OCI-LY1 (cell line): Measurements from ENCODE around the gene NAA10.
A peak's percentile ranks its signal among the peaks of the same experiment; 100 is the strongest.

Experiments
- H2AFZ ChIP-seq: fragments of 200-600 bp; sonication (generic), shearing (Covaris generic); 2 replicates; pipeline ENCODE4 v1.6.0; 2014; ENCODE audit warnings: antibody characterized with exemption, mild to moderate bottlenecking, low read length
- H3F3A ChIP-seq: fragments of 200-600 bp; sonication (generic), shearing (Covaris generic); 2 replicates; pipeline ENCODE4 v1.6.0; 2014; ENCODE audit warnings: mild to moderate bottlenecking, antibody characterized with exemption, low read length, moderate library complexity; ENCODE audit not compliant: insufficient read depth
- H3K27ac ChIP-seq: fragments of 200-600 bp; sonication (generic); 2 replicates; pipeline ENCODE4 v1.5.1; 2014; ENCODE audit warnings: low read length, mixed run types, mild to moderate bottlenecking, low read depth; ENCODE audit not compliant: poor library complexity, severe bottlenecking
- H3K27me3 ChIP-seq: fragments of 200-600 bp; sonication (generic); 2 replicates; pipeline ENCODE4 v1.6.0; 2014; ENCODE audit warnings: antibody characterized with exemption, mild to moderate bottlenecking, low read length, moderate library complexity; ENCODE audit not compliant: insufficient read depth
- H3K36me3 ChIP-seq: fragments of 200-600 bp; sonication (generic); 2 replicates; pipeline ENCODE4 v1.6.1; 2014; ENCODE audit warnings: mild to moderate bottlenecking, antibody characterized with exemption, low read length, moderate library complexity, mixed read lengths; ENCODE audit not compliant: insufficient read depth
- H3K4me1 ChIP-seq: fragments of 200-600 bp; sonication (generic); 2 replicates; pipeline ENCODE4 v1.5.1; 2014; ENCODE audit warnings: mild to moderate bottlenecking, low read length, moderate library complexity; ENCODE audit not compliant: insufficient read depth, severe bottlenecking
- H3K4me2 ChIP-seq: fragments of 200-600 bp; sonication (generic), shearing (Covaris generic); 2 replicates; pipeline ENCODE4 v1.6.1; 2014; ENCODE audit warnings: low read length
- H3K4me3 ChIP-seq: fragments of 200-600 bp; sonication (generic); 2 replicates; pipeline ENCODE4 v1.5.1; 2014; ENCODE audit warnings: low read length, low read depth, mild to moderate bottlenecking, mixed read lengths; ENCODE audit not compliant: poor library complexity, severe bottlenecking
- H3K79me2 ChIP-seq: fragments of 200-600 bp; shearing (Covaris generic); 2 replicates; pipeline ENCODE4 v1.6.1; 2016; ENCODE audit warnings: mixed run types, low read length, mixed read lengths; ENCODE audit not compliant: insufficient read depth
- H3K9ac ChIP-seq: fragments of 200-600 bp; sonication (generic), shearing (Covaris generic); 2 replicates; pipeline ENCODE4 v1.6.1; 2014; ENCODE audit warnings: mild to moderate bottlenecking, low read length, mixed read lengths
- H3K9me2 ChIP-seq: fragments of 200-600 bp; sonication (generic), shearing (Covaris generic); 2 replicates; pipeline ENCODE4 v1.6.1; 2014; ENCODE audit warnings: low read depth, mild to moderate bottlenecking, low read length, mixed read lengths
- H3K9me3 ChIP-seq: fragments of 200-600 bp; shearing (Covaris generic); 2 replicates; pipeline ENCODE4 v1.6.1; 2014; ENCODE audit warnings: low read length, mixed read lengths
- H4K20me1 ChIP-seq: fragments of 200-600 bp; sonication (generic), shearing (Covaris generic); 2 replicates; pipeline ENCODE4 v1.6.0; 2016; ENCODE audit warnings: mild to moderate bottlenecking, low read length; ENCODE audit not compliant: insufficient read depth
- EZH2 ChIP-seq: fragments of 200-600 bp; sonication (generic), shearing (Covaris generic); IDR thresholded peaks from 2 replicates; pipeline ENCODE4 v1.8.0; 2017; ENCODE audit warnings: borderline replicate concordance, mixed run types, mild to moderate bottlenecking, antibody characterized with exemption, low read length, moderate library complexity, mixed read lengths
- TF ChIP-seq, protein P1 (sequence below): fragments of 200-600 bp; sonication (generic), shearing (Covaris generic); IDR thresholded peaks from 2 replicates; pipeline ENCODE4 v1.5.1; 2017; ENCODE audit warnings: mild to moderate bottlenecking, antibody characterized with exemption, low read length, moderate library complexity, mixed read lengths

The NAA10 gene

DNA sequence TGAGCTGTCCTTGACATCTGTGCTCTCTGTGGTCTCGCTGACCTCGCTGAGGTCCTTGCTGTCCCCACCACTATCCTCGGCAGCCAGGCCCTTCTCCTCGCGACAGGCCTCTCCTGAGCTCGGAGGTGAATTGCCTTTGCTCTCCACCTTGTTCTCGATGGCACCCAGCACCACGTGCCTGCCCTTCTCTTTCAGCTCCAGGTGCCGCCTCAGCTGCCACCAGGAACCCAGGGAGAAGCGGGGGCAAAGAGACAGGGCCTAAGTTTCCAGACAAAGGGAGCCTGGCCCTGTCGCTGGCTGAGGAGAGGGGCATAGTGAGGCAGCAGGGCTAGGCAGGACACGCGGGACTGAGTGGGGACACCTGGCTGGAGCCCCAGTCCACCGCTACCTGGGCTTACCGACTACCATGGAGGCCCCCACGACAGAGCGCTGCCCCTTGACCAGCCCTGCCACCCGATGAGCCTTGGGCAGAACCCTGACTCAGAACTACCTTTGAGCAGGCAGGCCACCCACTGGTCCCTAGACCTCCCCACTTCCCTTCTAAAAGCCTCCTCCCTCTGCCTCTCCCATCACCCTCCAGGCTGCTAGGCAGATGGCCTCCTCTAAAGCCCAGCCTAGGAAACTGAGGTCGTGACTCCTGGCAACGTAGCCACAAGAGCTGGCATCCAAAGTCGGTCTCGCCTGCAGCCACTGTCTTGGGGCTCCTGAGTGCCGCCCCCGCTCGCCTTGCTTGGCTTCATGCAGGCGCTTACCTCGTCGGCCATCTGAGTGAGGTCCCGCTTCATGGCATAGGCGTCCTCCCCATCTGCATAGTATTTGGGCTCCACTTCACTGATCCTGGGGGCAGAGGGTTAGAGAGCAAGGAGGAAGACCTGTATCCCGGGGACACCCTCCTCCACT is 4.6 kb downstream of the NAA10 start:
- TF ChIP-seq, protein P1, sequence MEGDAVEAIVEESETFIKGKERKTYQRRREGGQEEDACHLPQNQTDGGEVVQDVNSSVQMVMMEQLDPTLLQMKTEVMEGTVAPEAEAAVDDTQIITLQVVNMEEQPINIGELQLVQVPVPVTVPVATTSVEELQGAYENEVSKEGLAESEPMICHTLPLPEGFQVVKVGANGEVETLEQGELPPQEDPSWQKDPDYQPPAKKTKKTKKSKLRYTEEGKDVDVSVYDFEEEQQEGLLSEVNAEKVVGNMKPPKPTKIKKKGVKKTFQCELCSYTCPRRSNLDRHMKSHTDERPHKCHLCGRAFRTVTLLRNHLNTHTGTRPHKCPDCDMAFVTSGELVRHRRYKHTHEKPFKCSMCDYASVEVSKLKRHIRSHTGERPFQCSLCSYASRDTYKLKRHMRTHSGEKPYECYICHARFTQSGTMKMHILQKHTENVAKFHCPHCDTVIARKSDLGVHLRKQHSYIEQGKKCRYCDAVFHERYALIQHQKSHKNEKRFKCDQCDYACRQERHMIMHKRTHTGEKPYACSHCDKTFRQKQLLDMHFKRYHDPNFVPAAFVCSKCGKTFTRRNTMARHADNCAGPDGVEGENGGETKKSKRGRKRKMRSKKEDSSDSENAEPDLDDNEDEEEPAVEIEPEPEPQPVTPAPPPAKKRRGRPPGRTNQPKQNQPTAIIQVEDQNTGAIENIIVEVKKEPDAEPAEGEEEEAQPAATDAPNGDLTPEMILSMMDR = no peak
- Histone ChIP-seq H3K27me3 (no peaks in the 10 kb centered on the region), H3K9ac (peak overlapping the region; percentile 47; the same call in 1 of the 2 replicates), H3K9me2 (no peaks in the 10 kb centered on the region), H4K20me1 (no peaks in the 10 kb centered on the region), H2AFZ (no peak overlapping the region), H3K79me2 (no peaks in the 10 kb centered on the region), H3K4me1 (peaks cover 41% of the 10 kb centered on the region), H3K4me3 (no peak overlapping the region), H3K27ac (peak overlapping the region; percentile 79), H3F3A (no peaks in the 10 kb centered on the region), H3K4me2 (peak overlapping the region; percentile 73; the same call in 1 of the 2 replicates), H3K36me3 (peaks cover 31% of the 10 kb centered on the region; the same call in 1 of the 2 replicates), H3K9me3 (no peaks in the 10 kb centered on the region)

DNA sequence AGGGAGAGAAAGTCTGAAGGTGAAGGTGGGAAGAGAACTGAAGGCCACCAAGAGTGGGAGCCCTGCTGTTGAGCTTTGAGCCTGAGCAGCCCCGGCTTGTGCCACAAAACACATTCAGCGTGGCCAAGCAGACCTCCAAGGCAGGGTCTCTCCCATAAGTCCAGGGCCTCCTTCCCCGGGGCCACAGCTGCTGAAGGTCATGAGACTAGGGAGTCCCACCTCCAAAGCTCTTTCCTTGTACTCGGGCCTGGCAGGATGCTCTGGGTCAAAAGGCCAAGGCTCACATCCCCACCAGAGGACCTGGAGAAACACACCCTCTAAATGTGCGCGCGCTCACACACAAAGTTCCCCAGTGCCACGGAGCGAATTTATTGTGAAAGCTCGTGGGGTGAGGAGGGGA is 5.3 kb downstream of the NAA10 start:
- Histone ChIP-seq H3K9ac (peak overlapping the region; percentile 47), H3F3A (no peaks in the 10 kb centered on the region), H2AFZ (no peak overlapping the region), H3K9me3 (no peaks in the 10 kb centered on the region), H3K4me2 (peak overlapping the region; percentile 73), H3K9me2 (no peaks in the 10 kb centered on the region), H3K79me2 (no peaks in the 10 kb centered on the region), H3K27me3 (no peaks in the 10 kb centered on the region), H3K4me1 (peaks cover 48% of the 10 kb centered on the region), H3K4me3 (peak overlapping the region; percentile 59), H3K36me3 (peaks cover 31% of the 10 kb centered on the region; the same call in 1 of the 2 replicates), H4K20me1 (no peaks in the 10 kb centered on the region), H3K27ac (peak overlapping the region; percentile 79)
- TF ChIP-seq, protein P1 = no peak
- TF ChIP-seq EZH2 = no peak

DNA sequence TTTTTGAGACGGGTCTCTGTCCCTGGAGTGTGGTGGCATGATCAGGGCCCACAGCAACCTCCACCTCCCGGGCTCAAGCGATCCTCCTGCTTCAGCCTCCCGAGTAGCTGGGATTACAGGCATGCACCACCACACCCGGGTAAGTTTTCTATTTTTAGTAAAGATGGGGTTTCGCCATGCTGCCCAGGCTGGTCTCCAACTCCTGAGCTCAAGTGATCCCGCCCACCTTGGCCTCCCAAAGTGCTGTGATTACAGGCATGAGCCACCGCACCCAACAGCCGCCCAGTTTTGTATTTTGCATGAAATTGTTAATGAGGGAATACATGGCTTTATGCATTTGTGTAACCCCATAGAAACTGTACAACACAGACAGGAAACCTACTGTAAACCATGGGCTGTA is 6.0 kb downstream of the NAA10 start:
- peak overlapping the region; percentile 79 for H3K27ac ChIP-seq
- no peaks in the 10 kb centered on the region for H3K79me2 ChIP-seq
- H3K27me3 ChIP-seq = no peaks in the 10 kb centered on the region
- no peak overlapping the region for H2AFZ ChIP-seq
- peak overlapping the region; percentile 73 for H3K4me2 ChIP-seq
- H3K4me3 ChIP-seq = peak overlapping the region; percentile 59
- H3K9me2 ChIP-seq = no peaks in the 10 kb centered on the region
- peaks cover 51% of the 10 kb centered on the region for H3K4me1 ChIP-seq
- H3K9me3 ChIP-seq = no peaks in the 10 kb centered on the region
- TF ChIP-seq, protein P1 = no peak
- no peak for TF ChIP-seq EZH2
- peaks cover 31% of the 10 kb centered on the region; the same call in 1 of the 2 replicates for H3K36me3 ChIP-seq
- no peaks in the 10 kb centered on the region for H3F3A ChIP-seq
- peak overlapping the region; percentile 47 for H3K9ac ChIP-seq
- no peaks in the 10 kb centered on the region for H4K20me1 ChIP-seq
